ENCODE data around the gene DEXI. TPM values are rescaled to one million over a fixed set of nuclear protein-coding genes. Genes with fewer than 3 reads are reported as not detected.

DEXI gene
- total and polyA plus RNA-seq, 4 donors: 19.5 to 35.5 (median 28.0) TPM

DNA sequence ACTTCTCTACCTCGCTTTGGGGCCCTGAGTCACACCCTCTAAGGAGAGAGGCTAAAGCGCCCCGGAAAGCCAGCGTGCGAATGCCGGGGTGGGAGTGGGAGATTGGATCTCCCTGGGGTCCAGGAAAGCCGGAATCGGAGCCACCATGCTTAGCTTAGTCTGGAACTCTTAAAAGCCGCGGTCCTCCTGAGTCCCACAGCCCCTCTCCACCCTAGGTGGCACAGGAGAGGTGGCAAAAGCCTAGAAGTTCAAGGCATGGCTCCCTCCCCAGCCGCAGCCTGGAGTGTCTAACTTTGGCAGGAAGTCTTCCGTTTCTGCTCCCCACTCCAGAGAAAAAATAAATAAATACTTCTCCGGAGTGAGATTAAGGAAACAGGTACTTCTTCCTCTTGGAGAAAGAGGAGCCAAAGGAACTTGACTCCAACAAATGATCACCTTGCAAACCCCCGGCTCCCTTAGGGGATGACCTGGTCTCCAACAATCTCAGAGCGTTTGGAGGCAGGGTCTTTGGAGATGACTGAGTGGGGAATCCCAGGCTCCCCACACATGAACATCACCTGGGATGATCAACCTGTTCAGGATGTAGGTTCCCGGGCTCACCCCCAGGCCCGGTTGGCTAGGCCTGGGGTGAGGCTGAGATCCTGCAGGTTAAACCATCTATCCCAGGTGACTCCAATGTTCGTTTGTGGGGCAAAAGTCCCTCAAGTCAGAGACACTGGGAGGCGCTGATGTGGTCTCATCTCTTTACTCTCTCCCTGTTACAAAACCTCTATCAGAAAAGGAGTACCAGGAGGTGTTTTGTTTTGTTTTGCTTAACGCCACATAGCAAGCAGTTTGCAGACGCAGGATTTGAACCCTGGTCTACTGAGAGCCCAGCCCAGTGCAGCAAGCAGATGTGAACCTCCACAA is 62.3 kb downstream of the DEXI start:
- Histone ChIP-seq H3K36me3 (ENCODE audit: control insufficient read depth in 4 of 4, insufficient read depth in 4 of 4, low read length in 4 of 4) (no peaks in the 10 kb centered on the region), H3K9ac (ENCODE audit: insufficient read depth in 1 of 2, low read length in 2 of 2) (peak overlapping the region in 1 of 2 donors; percentile 19), H3K27ac (ENCODE audit: low read depth in 1 of 2, low read length in 1 of 2) (peak overlapping the region in 1 of 2 donors; percentile 90), H3K27me3 (ENCODE audit: control insufficient read depth in 3 of 3, insufficient read depth in 3 of 3, low read length in 2 of 3) (peaks cover 0 to 29% (median 20%) of the 10 kb centered on the region in 3 donors), H3K9me3 (ENCODE audit: control insufficient read depth in 4 of 4, insufficient read depth in 3 of 4, low read length in 3 of 4) (no peaks in the 10 kb centered on the region), H3K4me1 (ENCODE audit: control insufficient read depth in 5 of 5, insufficient read depth in 5 of 5, low read length in 5 of 5) (peaks cover 0 to 28% (median 2%) of the 10 kb centered on the region in 5 donors), H3K4me3 (peak overlapping the region; percentile 57)
- WGBS, 2 donors: 23 to 29% methylated on average over 21 of the region's 21 CpGs
- no peak for DNase-seq
- no peak for ATAC-seq (ENCODE audit: insufficient read depth, low FRiP score)
- TF ChIP-seq, protein P1, sequence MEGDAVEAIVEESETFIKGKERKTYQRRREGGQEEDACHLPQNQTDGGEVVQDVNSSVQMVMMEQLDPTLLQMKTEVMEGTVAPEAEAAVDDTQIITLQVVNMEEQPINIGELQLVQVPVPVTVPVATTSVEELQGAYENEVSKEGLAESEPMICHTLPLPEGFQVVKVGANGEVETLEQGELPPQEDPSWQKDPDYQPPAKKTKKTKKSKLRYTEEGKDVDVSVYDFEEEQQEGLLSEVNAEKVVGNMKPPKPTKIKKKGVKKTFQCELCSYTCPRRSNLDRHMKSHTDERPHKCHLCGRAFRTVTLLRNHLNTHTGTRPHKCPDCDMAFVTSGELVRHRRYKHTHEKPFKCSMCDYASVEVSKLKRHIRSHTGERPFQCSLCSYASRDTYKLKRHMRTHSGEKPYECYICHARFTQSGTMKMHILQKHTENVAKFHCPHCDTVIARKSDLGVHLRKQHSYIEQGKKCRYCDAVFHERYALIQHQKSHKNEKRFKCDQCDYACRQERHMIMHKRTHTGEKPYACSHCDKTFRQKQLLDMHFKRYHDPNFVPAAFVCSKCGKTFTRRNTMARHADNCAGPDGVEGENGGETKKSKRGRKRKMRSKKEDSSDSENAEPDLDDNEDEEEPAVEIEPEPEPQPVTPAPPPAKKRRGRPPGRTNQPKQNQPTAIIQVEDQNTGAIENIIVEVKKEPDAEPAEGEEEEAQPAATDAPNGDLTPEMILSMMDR (IDR thresholded peaks at IDR 0.05; ENCODE audit: control extremely low read depth, extremely low read depth): no peak

Other genes starting within 250 kb of the DEXI start
- under 1 TPM; 0.28 to 0.34 TPM for gene TEKT5, start 247.5 kb downstream of the DEXI start, total RNA-seq
- gene TEKT5, start 247.5 kb downstream of the DEXI start, polyA plus RNA-seq: under 1 TPM; 0.13 to 0.30 TPM
- gene NUBP1, start 198.6 kb downstream of the DEXI start, total RNA-seq: 10 to 100 TPM; 28.4 to 39.7 TPM
- 10 to 100 TPM; 42.4 to 44.2 TPM for gene NUBP1, start 198.6 kb downstream of the DEXI start, polyA plus RNA-seq
- gene TVP23A, start 123.7 kb downstream of the DEXI start, total RNA-seq: 1 to 10 TPM in 1 of 2 donors, under 1 TPM in 1; 0.25 to 6.1 TPM
- under 1 TPM; 0.22 to 0.25 TPM for gene TVP23A, start 123.7 kb downstream of the DEXI start, polyA plus RNA-seq
- 10 to 100 TPM; 24.1 to 59.6 TPM for gene CIITA, start 65.3 kb downstream of the DEXI start, total RNA-seq
- gene CIITA, start 65.3 kb downstream of the DEXI start, polyA plus RNA-seq: 10 to 100 TPM; 11.5 to 29.1 TPM
- 10 to 100 TPM; 38.1 to 44.4 TPM for gene CLEC16A, start 2.1 kb upstream of the DEXI start, total RNA-seq
- 10 to 100 TPM; 14.3 to 14.7 TPM for gene CLEC16A, start 2.1 kb upstream of the DEXI start, polyA plus RNA-seq